ENCODE measurements around the gene DDX41.

DDX41 gene

GRCh38 chr5:177538876-177539275 lies 22.1 kb upstream of the DDX41 start:
- no peak for TF ChIP-seq POLR2AphosphoS5 (IDR thresholded peaks at IDR 0.05; ENCODE audit: low read depth)
- no peak for TF ChIP-seq GABPA (IDR thresholded peaks at IDR 0.05; ENCODE audit: low read depth)
- no peak for TF ChIP-seq REST (IDR thresholded peaks at IDR 0.05; ENCODE audit: insufficient replicate concordance, low read depth)
- TF ChIP-seq CTCF (IDR thresholded peaks at IDR 0.05; ENCODE audit: insufficient read depth, low read length) = no peak
- TF ChIP-seq SPI1 (IDR thresholded peaks at IDR 0.05; ENCODE audit: borderline replicate concordance, low read depth) = no peak
- Histone ChIP-seq H3K27me3 (ENCODE audit: insufficient read depth, poor library complexity, severe bottlenecking) (no peaks in the 10 kb centered on the region), H3K27ac (replicated peaks) (peak overlapping the region; percentile 5), H3K4me3 (replicated peaks; ENCODE audit: insufficient read depth, low read length) (no peak overlapping the region)
- no peak for DNase-seq (ENCODE audit: low read depth in 1 of 2, low spot score in 1 of 2)

GRCh38 chr5:177537389-177538361 lies 20.9 kb upstream of the DDX41 start:
- no peak overlapping the region for H3K4me3 ChIP-seq (replicated peaks; ENCODE audit: insufficient read depth, low read length)
- H3K27me3 ChIP-seq (ENCODE audit: insufficient read depth, poor library complexity, severe bottlenecking) = no peaks in the 10 kb centered on the region
- no peak overlapping the region for H3K27ac ChIP-seq (replicated peaks)
- no peak for DNase-seq (ENCODE audit: low read depth in 1 of 2, low spot score in 1 of 2)
- TF ChIP-seq REST (IDR thresholded peaks at IDR 0.05; ENCODE audit: insufficient replicate concordance, low read depth) (no peak), SPI1 (IDR thresholded peaks at IDR 0.05; ENCODE audit: borderline replicate concordance, low read depth) (no peak), POLR2AphosphoS5 (IDR thresholded peaks at IDR 0.05; ENCODE audit: low read depth) (no peak), CTCF (IDR thresholded peaks at IDR 0.05; ENCODE audit: insufficient read depth, low read length) (no peak), GABPA (IDR thresholded peaks at IDR 0.05; ENCODE audit: low read depth) (no peak)

- Histone ChIP-seq H3K27ac (replicated peaks) (no peak overlapping the region), H3K27me3 (ENCODE audit: insufficient read depth, poor library complexity, severe bottlenecking) (no peaks in the 10 kb centered on the region), H3K4me3 (replicated peaks; ENCODE audit: insufficient read depth, low read length) (no peak overlapping the region)
- no peak for DNase-seq (ENCODE audit: low read depth in 1 of 2, low spot score in 1 of 2)
- TF ChIP-seq SPI1 (IDR thresholded peaks at IDR 0.05; ENCODE audit: borderline replicate concordance, low read depth) (no peak), POLR2AphosphoS5 (IDR thresholded peaks at IDR 0.05; ENCODE audit: low read depth) (no peak), REST (IDR thresholded peaks at IDR 0.05; ENCODE audit: insufficient replicate concordance, low read depth) (no peak), CTCF (IDR thresholded peaks at IDR 0.05; ENCODE audit: insufficient read depth, low read length) (no peak), GABPA (IDR thresholded peaks at IDR 0.05; ENCODE audit: low read depth) (no peak)
These were observed 19.6 kb upstream of the DDX41 start for GRCh38 chr5:177536386-177536785.
